Endothelial cell of umbilical vein (primary cell): ENCODE results near the gene CHTF8.

Experiments used
- CTCF ChIP-seq, 2 donors: IDR thresholded peaks; 1 replicate in 1 of 2; 2 replicates in 1 of 2; pipeline ENCODE4 v1.5.1; 2011; ENCODE audit warnings: low read length in 2 of 2, mild to moderate bottlenecking in 2 of 2, moderate library complexity in 2 of 2, control low read depth in 1 of 2, inconsistent platforms in 1 of 2, low read depth in 1 of 2; ENCODE audit not compliant: insufficient read depth in 1 of 2; ENCODE audit errors: extremely low read depth in 1 of 2
- EZH2 ChIP-seq: IDR thresholded peaks from 2 replicates; pipeline ENCODE4 v1.6.1; 2012; ENCODE audit warnings: borderline replicate concordance, low read depth, mild to moderate bottlenecking, moderate library complexity, low read length, inconsistent platforms; ENCODE audit not compliant: severe bottlenecking
- GATA2 ChIP-seq: IDR thresholded peaks from 2 replicates; pipeline ENCODE4 v1.7.0; 2011; ENCODE audit warnings: low read depth, mild to moderate bottlenecking, moderate library complexity, mixed read lengths, low read length; ENCODE audit not compliant: insufficient read length, insufficient read depth
- JUN ChIP-seq: IDR thresholded peaks from 2 replicates; pipeline ENCODE4 v1.6.1; 2011; ENCODE audit warnings: borderline replicate concordance, low read depth; ENCODE audit not compliant: insufficient read length, insufficient read depth
- MAX ChIP-seq: IDR thresholded peaks from 2 replicates; pipeline ENCODE4 v1.6.1; 2011; ENCODE audit not compliant: insufficient read depth, insufficient read length
- MYC ChIP-seq: IDR thresholded peaks from one replicate; pipeline ENCODE4 v1.6.1; 2011; ENCODE audit warnings: mild to moderate bottlenecking, low read depth, low read length
- POLR2A ChIP-seq: IDR thresholded peaks from 2 replicates; pipeline ENCODE4 v1.6.1; 2012; ENCODE audit warnings: low read depth, mild to moderate bottlenecking, control low read depth, low read length
- POLR2AphosphoS5 ChIP-seq: IDR thresholded peaks from 2 replicates; pipeline ENCODE4 v1.6.1; 2012; ENCODE audit warnings: low read depth, mild to moderate bottlenecking, control low read depth, low read length, moderate library complexity; ENCODE audit not compliant: insufficient read depth

DNA sequence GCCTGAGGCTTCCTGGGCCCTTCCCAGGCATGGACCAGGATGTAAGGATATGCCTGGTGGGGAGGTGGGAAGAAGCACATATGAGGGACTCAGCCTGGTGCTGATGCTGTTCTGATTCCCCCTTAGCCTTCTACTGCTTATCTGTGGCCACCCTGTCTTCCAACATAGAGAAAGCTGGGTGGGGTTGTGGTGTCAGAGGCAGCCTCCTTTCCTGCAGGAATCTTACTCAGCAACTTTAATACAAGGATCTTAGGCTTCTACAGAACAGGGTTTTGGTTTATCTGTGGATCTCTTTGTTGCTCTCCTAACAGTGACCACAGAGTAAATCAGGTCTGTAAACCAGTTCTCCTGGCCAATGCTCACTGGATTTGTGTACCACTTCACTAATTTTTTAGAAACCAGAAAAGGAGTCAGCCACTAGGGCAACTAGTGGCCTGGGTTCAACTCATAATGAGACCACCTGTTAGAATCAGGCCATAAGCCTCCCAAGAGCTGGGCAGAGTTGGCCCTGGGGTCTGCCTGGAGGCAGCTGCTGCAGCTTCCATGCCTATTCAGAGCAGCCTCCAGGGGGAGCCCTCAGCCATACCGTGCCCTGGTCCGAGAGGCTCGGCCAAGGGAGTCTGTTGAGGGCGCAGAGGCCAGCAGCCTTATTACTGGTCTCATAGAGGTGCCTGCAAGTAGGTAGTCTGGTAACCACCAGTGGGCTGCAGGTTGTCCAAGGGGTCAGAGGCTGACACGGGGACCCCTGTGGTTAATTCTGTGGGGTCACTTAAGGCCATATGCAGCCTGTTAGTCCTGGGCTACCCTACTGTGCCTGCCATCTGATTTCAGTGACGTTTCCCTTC is 19.9 kb downstream of the CHTF8 start:
- no peak for TF ChIP-seq JUN
- TF ChIP-seq CTCF (IDR thresholded peaks at IDR 0.05; ENCODE audit: extremely low read depth in 1 of 2, insufficient read depth in 1 of 2, low read depth in 1 of 2, low read length in 2 of 2), result peak; percentile 90
- no peak for TF ChIP-seq EZH2
- no peak for TF ChIP-seq MAX
- no peak for TF ChIP-seq POLR2A
- no peak for TF ChIP-seq POLR2AphosphoS5
- TF ChIP-seq GATA2, result no peak
- no peak for TF ChIP-seq MYC
